Cardiac septum (tissue), 1 donor: ENCODE measurements around the gene PRSS27. TPM values are rescaled to one million over a fixed set of nuclear protein-coding genes. Genes with fewer than 3 reads are reported as not detected.
"Not testable (repeated sequence)": the region's sequence is repeated elsewhere in the genome, so short reads cannot be mapped to it uniquely, and the experiment has no call there.

Source experiments
- DNase-seq: peaks from one replicate; pipeline ENCODE4 v3.0.0-alpha.2; 2020; ENCODE audit warnings: low spot score
- intact Hi-C: fragments of 100-400 bp; cut with DNase I; formaldehyde crosslinking; loops from one replicate; pipeline ENCODE4 v1.14.0; 2022
- total RNA-seq: library from RNA; stranded (reverse); fragmentation: NEBNext Ultra II Directional; extraction: Animal tissue kit (Norgen Biotek cat#: 25700); gene quantifications from one replicate; pipeline ENCODE4 v1.2.1, GENCODE V29; 2021
- donor health status: DM: no; HTN: no; CAD: no.

The PRSS27 gene
- total RNA-seq, 1 donor from 2014 or later: 0.40 TPM

GRCh38 chr16:2737238-2737605 lies 17.2 kb upstream of the PRSS27 start:
- no peak for DNase-seq
- intact Hi-C loops: loop anchor here (10.0 kb wide), 1 partner anchor 48 kb away; the partner anchor contains the start of gene PRSS33

DNA sequence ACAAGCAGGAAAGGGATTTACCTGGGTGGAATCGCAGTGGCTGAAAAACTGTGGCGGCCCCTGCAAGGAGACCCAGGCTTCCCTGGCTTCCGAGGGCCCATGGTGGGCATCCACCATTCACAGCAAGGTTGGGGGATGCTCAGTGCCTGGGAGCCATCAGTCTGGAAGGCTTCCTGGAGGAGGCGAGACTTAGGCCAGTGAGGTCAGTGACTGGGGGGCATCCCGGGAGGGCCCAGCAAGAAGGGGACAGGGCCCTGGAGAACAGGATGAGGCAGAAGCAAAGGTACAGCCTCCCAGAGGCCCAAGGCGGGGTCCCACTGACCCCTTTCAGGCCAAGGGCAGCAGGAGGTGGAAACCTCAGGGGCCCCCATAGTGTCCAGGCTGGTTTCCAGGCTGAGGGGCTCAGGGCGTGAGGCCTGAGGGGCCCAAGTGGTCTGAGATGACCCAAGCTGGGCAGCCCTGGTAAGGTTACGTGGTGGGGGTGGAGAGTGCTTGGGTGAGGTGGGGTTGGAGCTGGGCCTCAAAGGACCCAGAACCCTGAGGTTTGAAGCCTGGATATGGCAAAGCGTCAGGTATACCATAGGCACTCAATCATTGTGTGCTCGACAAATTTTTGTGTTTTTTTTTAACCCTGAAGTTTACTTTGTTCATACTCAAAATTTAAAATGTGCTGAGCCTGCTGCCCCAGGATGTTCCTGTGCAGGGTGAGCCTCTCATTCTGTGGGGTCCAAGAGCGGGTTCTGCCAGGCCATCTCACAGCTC lies 16.6 kb upstream of the PRSS27 start:
- no peak for DNase-seq
- intact Hi-C loops: loop anchor here (10.0 kb wide), 1 partner anchor 48 kb away; the partner anchor contains the start of gene PRSS33

- DNase-seq: no peak
- intact Hi-C loops: loop anchor here (10.0 kb wide), 1 partner anchor 50 kb away; the partner anchor contains the start of gene PRSS33
Measured at GRCh38 chr16:2734844-2735515, 15.0 kb upstream of the PRSS27 start.

DNA sequence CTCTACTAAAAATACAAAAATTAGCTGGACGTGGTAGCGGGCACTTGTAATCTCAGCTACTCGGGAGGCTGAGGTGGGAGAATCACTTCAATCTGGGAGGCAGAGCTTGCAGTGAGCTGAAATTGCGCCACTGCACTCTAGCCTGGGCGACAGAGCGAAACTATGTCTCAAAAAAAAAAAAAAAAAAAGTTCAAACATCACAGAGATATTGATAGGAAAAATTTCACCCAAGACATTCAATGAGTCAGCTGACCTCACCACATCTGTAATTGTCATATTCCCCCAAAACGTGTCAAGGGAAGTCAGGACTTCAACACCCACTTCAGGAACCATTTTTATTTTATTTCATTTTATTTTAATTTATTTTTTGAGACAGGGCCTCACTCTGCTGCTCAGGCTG lies 8.0 kb upstream of the PRSS27 start:
- no peak for DNase-seq
- intact Hi-C loops: loop anchor here (10.0 kb wide), 1 partner anchor 137 kb away; no protein-coding TSS in a partner anchor

- no peak for DNase-seq
- intact Hi-C loops: loop anchor here (10.0 kb wide), 1 partner anchor 138 kb away; no protein-coding TSS in a partner anchor
Measured at GRCh38 chr16:2726923-2727322, 6.9 kb upstream of the PRSS27 start.

- no peak for DNase-seq
- intact Hi-C loops: loop anchor here (5.0 to 10.0 kb wide), 2 partner anchors 43 to 140 kb away; partner anchors contain the start of gene KCTD5
Measured at GRCh38 chr16:2724816-2725348, 4.9 kb upstream of the PRSS27 start.

DNA sequence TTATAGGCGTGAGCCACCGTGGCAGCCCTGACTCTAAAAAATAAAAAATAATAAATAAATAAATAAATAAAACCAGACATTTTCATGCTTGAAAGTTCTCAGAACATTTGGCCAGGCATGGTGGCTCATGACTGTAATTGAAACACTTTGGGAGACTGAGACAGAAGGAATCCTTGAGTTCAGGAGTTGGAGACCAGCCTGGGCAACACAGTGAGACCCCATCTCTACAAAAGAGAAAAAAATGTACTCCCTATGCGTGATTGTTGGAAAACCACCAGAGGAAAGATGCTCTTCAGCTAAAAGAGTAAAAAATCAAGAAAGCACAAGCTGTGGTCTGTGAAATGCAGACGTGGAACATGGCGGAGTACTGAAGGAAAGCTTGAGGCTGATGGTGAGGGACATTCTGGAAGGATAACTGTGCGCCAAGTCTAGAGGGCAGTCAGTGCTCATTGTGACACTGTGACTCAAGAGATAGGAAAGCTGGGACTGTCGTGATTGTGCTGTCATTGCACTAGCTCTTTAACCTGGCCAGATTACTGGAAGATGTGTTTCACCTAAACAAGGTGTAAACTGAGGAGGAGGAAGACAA lies 4.2 kb upstream of the PRSS27 start:
- no peak for DNase-seq
- intact Hi-C loops: loop anchor here (5.0 to 10.0 kb wide), 2 partner anchors 42 to 141 kb away; partner anchors contain the start of gene KCTD5

GRCh38 chr16:2721634-2722173 lies 1.7 kb upstream of the PRSS27 start:
- not testable (repeated sequence) for DNase-seq
- intact Hi-C loops: loop anchor here (2.0 to 10.0 kb wide), 3 partner anchors 31 to 143 kb away; partner anchors contain the start of genes KCTD5 and SRRM2

DNA sequence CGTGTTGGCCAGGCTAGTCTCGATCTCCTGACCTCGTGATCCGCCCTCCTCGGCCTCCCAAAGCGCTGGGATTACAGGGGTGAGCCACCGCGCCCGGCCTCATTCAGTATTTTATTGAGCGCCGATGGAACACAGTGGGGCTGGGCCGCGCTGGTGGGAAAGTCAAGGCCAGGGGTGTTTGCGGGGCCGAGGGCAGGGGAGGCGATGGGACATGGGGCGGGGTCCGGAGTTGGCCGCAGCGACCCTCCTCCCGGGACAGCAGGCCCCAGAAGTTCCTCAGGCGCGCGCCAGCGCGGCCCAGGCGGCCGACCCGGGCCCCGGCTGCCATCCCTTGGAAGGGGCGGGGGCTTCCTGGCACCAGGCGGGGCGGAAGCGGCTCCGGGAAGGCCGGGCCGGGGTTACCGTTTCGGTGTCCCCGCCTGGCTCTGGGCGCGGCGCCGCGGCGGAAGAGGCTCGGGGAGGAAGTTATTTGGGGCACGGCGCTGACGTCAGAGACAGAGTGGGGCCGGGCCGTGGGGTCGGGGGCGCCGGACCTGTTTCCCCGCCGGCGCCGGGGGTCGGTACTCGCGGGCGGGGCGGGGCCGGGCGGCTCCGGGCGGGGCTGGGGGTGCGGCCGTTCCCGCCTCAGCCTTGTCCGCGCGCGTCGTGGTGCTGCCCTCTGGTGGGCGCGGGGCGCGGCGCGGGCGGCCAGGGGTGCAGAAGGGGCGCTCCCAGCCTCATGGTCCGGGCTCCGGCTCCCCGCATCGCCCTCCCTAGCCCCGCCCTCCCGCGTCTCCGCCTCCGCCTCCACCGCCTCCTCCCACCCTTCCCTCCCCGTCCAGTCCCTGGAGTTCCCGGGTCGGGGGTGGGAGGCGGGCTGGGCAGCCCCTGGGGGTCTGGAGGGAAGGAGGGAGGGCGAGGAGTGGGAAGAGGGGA lies 952 bp upstream of the PRSS27 start:
- peak; percentile 87 for DNase-seq
- intact Hi-C loops: loop anchor here (2.0 to 10.0 kb wide), 3 partner anchors 32 to 144 kb away; partner anchors contain the start of genes KCTD5 and SRRM2

GRCh38 chr16:2719328-2720063 lies 528 bp downstream of the PRSS27 start:
- intact Hi-C loops: loop anchor here (2.0 to 10.0 kb wide), 3 partner anchors 33 to 145 kb away; partner anchors contain the start of genes KCTD5 and SRRM2
- no peak for DNase-seq

GRCh38 chr16:2717383-2718263 lies 2.4 kb downstream of the PRSS27 start:
- intact Hi-C loops: no loop called here

DNA sequence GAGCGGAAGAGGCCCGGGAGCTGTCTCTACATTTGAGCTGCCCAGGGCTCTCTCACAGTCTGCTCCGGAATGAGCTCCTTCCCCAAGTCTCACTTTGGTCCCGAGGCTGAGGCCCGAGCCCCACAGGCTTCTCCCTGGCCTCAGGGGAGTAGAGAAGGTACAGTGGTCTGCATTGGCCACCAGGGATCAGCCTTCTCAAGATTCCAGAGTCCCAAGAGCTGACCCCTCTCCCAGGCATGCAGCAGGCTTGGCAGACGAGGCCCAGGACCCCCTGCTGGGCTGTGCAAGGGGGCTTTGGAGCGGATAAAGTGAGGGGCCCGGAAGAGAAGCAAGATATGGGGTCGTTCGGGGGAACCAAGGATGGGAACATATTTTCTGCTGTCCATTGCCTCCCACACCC lies 3.1 kb downstream of the PRSS27 start:
- intact Hi-C loops: no loop called here

More at GRCh38 chr16:2717383-2718263, 2.4 kb downstream of the PRSS27 start:
- DNase-seq: no peak

GRCh38 chr16:2715966-2716885 lies 3.8 kb downstream of the PRSS27 start:
- no peak for DNase-seq
- intact Hi-C loops: no loop called here

More for the DNA sequence above, 3.1 kb downstream of the PRSS27 start:
- DNase-seq: no peak

- intact Hi-C loops: no loop called here
- DNase-seq: peak; percentile 84
Measured at GRCh38 chr16:2715519-2715918, 4.5 kb downstream of the PRSS27 start.

DNA sequence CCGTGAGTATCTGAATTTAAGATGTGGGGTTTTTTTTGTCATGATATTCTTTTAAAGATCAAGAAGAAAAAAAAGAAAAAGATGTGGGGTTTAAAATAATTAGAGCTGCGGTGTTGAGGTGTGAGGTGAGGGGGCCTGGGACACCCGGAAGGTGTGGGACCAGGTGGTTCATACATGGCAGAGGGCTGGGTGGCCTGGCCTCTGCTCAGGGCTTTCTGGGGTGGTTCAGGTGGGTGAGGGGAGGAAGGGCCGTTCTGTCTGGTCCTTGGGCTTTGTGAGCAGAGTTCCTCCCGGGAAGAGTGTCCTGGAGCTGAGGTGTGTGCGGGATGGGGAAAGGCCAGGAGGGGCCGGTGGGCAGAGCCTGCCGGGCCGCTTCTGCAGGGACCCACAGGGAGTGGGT lies 5.0 kb downstream of the PRSS27 start:
- DNase-seq: no peak
- intact Hi-C loops: no loop called here
